D721Med (cell line): ENCODE results near the gene FADS6.
A peak's percentile ranks its signal among the peaks of the same experiment; 100 is the strongest.

Experiments
- DNase-seq: peaks from one replicate; pipeline ENCODE4 v3.0.0; 2011; ENCODE audit warnings: low spot score; ENCODE audit not compliant: insufficient read length
- FAIRE-seq: peaks from 2 replicates; lab custom pipeline; 2011; peaks lifted over from hg19 to GRCh38; lab: Jason Lieb, UNC
- TF ChIP-seq, protein P1 (sequence below): IDR thresholded peaks from 2 replicates; pipeline ENCODE4 v1.5.1; 2012; ENCODE audit warnings: mild to moderate bottlenecking, control low read depth; ENCODE audit not compliant: insufficient read depth; ENCODE audit errors: missing control alignments

The FADS6 gene

DNA sequence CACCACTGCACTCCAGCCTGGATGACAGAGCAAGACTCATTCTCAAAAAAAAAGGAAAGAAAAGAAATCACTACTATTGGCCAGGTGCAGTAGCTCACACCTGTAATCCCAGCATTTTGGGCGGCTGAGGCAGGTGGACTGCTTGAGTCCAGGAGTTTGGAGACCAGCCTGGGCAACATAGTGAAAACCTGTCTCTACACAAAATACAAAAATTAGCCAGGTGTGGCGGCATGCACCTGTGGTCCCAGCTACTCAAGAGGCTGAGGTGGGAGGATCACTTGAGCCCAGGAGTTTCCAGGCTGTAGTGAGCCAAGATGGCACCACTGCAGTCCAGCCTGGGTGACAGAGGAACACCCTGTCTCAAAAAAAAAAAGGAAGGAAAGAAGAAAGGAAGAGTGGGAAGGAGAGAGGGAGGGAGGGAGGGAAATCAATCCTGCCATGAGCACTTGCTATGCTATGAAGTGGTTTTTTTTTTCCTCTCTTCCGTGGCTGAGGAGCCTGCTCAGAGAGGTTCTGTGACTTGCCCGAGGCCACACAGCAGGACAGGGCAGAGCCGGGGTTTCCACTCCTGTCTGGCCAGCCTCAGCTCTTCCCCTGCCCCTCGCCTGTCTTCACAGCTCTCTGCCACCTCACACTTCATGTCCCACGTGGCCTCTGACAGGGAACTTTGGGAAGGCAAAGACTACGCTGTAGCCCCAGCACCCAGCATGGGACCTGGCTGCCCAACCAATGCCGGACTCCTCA is 44.6 kb downstream of the FADS6 start:
- no peak for DNase-seq
- TF ChIP-seq, protein P1, sequence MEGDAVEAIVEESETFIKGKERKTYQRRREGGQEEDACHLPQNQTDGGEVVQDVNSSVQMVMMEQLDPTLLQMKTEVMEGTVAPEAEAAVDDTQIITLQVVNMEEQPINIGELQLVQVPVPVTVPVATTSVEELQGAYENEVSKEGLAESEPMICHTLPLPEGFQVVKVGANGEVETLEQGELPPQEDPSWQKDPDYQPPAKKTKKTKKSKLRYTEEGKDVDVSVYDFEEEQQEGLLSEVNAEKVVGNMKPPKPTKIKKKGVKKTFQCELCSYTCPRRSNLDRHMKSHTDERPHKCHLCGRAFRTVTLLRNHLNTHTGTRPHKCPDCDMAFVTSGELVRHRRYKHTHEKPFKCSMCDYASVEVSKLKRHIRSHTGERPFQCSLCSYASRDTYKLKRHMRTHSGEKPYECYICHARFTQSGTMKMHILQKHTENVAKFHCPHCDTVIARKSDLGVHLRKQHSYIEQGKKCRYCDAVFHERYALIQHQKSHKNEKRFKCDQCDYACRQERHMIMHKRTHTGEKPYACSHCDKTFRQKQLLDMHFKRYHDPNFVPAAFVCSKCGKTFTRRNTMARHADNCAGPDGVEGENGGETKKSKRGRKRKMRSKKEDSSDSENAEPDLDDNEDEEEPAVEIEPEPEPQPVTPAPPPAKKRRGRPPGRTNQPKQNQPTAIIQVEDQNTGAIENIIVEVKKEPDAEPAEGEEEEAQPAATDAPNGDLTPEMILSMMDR, result no peak
- FAIRE-seq, result no peak

DNA sequence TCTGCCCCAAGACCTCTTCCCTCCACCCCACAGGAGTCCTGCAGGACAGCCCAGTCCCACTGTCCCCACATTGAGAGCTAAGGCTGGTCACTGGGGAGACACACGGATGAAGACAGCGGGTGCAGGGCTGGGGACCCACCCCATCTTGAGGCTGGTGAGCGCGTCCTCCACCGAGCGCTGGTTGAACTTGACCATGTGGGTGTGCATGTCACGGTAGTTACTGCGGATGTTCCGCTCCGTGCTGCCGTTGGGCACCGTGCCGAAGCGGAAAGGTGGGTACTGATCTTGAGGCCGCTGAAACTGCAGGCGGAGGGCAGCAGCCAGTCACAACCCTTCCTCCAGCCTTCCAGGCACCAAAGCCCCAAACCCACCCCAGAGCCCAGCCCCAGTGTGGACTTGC is 46.8 kb downstream of the FADS6 start:
- no peak for DNase-seq
- FAIRE-seq, result no peak
- TF ChIP-seq, protein P1, result no peak

GRCh38 chr17:74843352-74843627 is 50.1 kb downstream of the FADS6 start:
- TF ChIP-seq, protein P1, result no peak
- no peak for DNase-seq
- no peak for FAIRE-seq

- TF ChIP-seq, protein P1, result peak; percentile 53
- DNase-seq (peak; percentile 91), FAIRE-seq (no peak)
Observed at GRCh38 chr17:74842599-74843351, 50.7 kb downstream of the FADS6 start.

GRCh38 chr17:74842146-74842598 is 51.3 kb downstream of the FADS6 start:
- FAIRE-seq (no peak), DNase-seq (no peak)
- TF ChIP-seq, protein P1, result no peak

GRCh38 chr17:74840989-74841666 is 52.3 kb downstream of the FADS6 start:
- no peak for FAIRE-seq
- no peak for DNase-seq

More at GRCh38 chr17:74840989-74841666, 52.3 kb downstream of the FADS6 start:
- TF ChIP-seq, protein P1, result no peak
